K562 (cell line): ENCODE measurements around the gene GUCY1A1. TPM values are rescaled to one million over a fixed set of nuclear protein-coding genes. Genes with fewer than 3 reads are reported as not detected.

Source experiments
- ATAC-seq: fragments of 200-7000 bp; cut with Tn5 transposase; 3 replicates; pipeline ENCODE4 v1.9.1; 2020; ENCODE audit warnings: moderate library complexity
- BruUV-seq: library from RNA; stranded (reverse); fragments of 400-500 nt; replicated peaks from 2 replicates; lab custom pipeline; 2021; lab: Mats Ljungman, UMichigan
- CTCF ChIA-PET: fragments of 300-600 bp; formaldehyde crosslinking; extraction: SDS; loops from one replicate; lab custom pipeline; 2021; ENCODE audit warnings: low intra/inter-chr PET ratio; lab: Yijun Ruan, JAX
- POLR2A ChIA-PET: fragments of 300-600, 350-650 bp; sonication (Branson Sonifier 250); formaldehyde crosslinking; extraction: SDS; loops from one replicate; lab custom pipeline; 2021; ENCODE audit warnings: antibody characterized with exemption, inconsistent platforms; lab: Yijun Ruan, JAX
- DNase-seq, 4 experiments: peaks; one replicate each; pipeline versions ENCODE4 v3.0.0 to v3.0.0-alpha.2; 2011 to 2018; ENCODE audit warnings: low spot score in 3 of 4, mixed read lengths in 3 of 4; ENCODE audit errors: extremely low read depth in 1 of 4
- FAIRE-seq: peaks from 2 replicates; lab custom pipeline; 2011; peaks lifted over from hg19 to GRCh38; lab: Jason Lieb, UNC
- H2AFZ ChIP-seq: 2 replicates; pipeline ENCODE4 v1.6.0; 2011; ENCODE audit warnings: low read depth, low read length, control low read depth, inconsistent platforms
- H3K27ac ChIP-seq: fragments of 200-600 bp; 3 replicates; pipeline ENCODE4 v1.8.0; 2011; ENCODE audit warnings: low read depth, mild to moderate bottlenecking, control low read depth, inconsistent platforms, low read length, moderate library complexity, mixed read lengths; ENCODE audit errors: extremely low read depth
- H3K27me3 ChIP-seq, 2 experiments: fragments of 300-600 bp in 1 of 2; 2 replicates in 1 of 2; 3 replicates in 1 of 2; pipeline versions ENCODE4 v1.6.0 to v1.8.0; 2011; ENCODE audit warnings: inconsistent platforms in 2 of 2, low read length in 2 of 2, mild to moderate bottlenecking in 1 of 2, mixed read lengths in 1 of 2, moderate library complexity in 1 of 2; ENCODE audit not compliant: control insufficient read depth in 2 of 2, insufficient read depth in 2 of 2
- H3K36me3 ChIP-seq: fragments of 300-600 bp; 3 replicates; pipeline ENCODE4 v1.8.0; 2011; ENCODE audit warnings: mild to moderate bottlenecking, low read length, inconsistent platforms; ENCODE audit not compliant: control insufficient read depth, insufficient read depth
- H3K4me1 ChIP-seq, 2 experiments: fragments of 200-600 bp in 1 of 2; replicated peaks in 1 of 2; 2 replicates in 1 of 2; 3 replicates in 1 of 2; pipeline versions ENCODE4 v1.5.1 to v1.8.0; 2011; ENCODE audit warnings: inconsistent platforms in 2 of 2, low read length in 2 of 2, mild to moderate bottlenecking in 1 of 2, mixed read lengths in 1 of 2, moderate library complexity in 1 of 2; ENCODE audit not compliant: control insufficient read depth in 2 of 2, insufficient read depth in 2 of 2
- H3K4me2 ChIP-seq: 2 replicates; pipeline ENCODE4 v1.6.1; 2011; ENCODE audit warnings: low read length, control low read depth, inconsistent platforms, mixed read lengths; ENCODE audit not compliant: insufficient read depth
- H3K4me3 ChIP-seq: fragments of 200-600 bp; sonication (generic), shearing (Covaris generic); 2 replicates; pipeline ENCODE4 v1.5.1; 2016; ENCODE audit warnings: control low read depth, inconsistent platforms
- H3K79me2 ChIP-seq: fragments of 200-600 bp; 3 replicates; pipeline ENCODE4 v1.8.0; 2011; ENCODE audit warnings: low read length, inconsistent platforms; ENCODE audit not compliant: control insufficient read depth, insufficient read depth
- H3K9ac ChIP-seq, 2 experiments: 2 replicates each; pipeline versions ENCODE4 v1.6.0 to v1.6.1; 2011; ENCODE audit warnings: low read depth in 2 of 2, low read length in 2 of 2, control low read depth in 1 of 2, inconsistent platforms in 1 of 2, mild to moderate bottlenecking in 1 of 2, mixed read lengths in 1 of 2; ENCODE audit not compliant: insufficient read depth in 1 of 2
- H3K9me1 ChIP-seq: one replicate; pipeline ENCODE4 v1.6.0; 2011; ENCODE audit warnings: inconsistent platforms, mild to moderate bottlenecking, low read length, moderate library complexity; ENCODE audit not compliant: control insufficient read depth, insufficient read depth
- H3K9me3 ChIP-seq: replicated peaks from 2 replicates; pipeline ENCODE4 v1.5.1; 2011; ENCODE audit warnings: low read depth, low read length, inconsistent platforms; ENCODE audit not compliant: control insufficient read depth, insufficient read depth
- H4K20me1 ChIP-seq: replicated peaks from 2 replicates; pipeline ENCODE4 v1.6.1; 2011; ENCODE audit warnings: low read length, inconsistent platforms, mixed read lengths; ENCODE audit not compliant: control insufficient read depth, insufficient read depth
- GABPB2 ChIP-seq: fragments of 250-450 bp; sonication (Bioruptor Pico); conservative IDR thresholded peaks from 2 replicates; pipeline ENCODE4 v1.5.1; 2021; ENCODE audit warnings: mild to moderate bottlenecking
- HNRNPLL ChIP-seq: fragments of 200-400 bp; formaldehyde crosslinking; IDR thresholded peaks from 2 replicates; pipeline ENCODE4 v1.6.1; 2017; ENCODE audit warnings: low read length, low read depth, mild to moderate bottlenecking; ENCODE audit not compliant: poor library complexity, severe bottlenecking
- ILF3 ChIP-seq: fragments of 450-650 bp; IDR thresholded peaks from 2 replicates; pipeline ENCODE4 v1.6.1; 2018; ENCODE audit warnings: antibody characterized with exemption, mild to moderate bottlenecking, moderate library complexity, borderline replicate concordance
- ZNF766 ChIP-seq: fragments of 200-800 bp; sonication (Bioruptor generic); conservative IDR thresholded peaks from 2 replicates; pipeline ENCODE4 v1.6.1; 2016; ENCODE audit warnings: missing genetic modification characterization, missing compliant biosample characterization
- WGBS: fragments of 100-300 bp; shearing (Covaris generic); methylation state at CpG from one replicate; pipeline ENCODE4 v1.1.6; 2016; ENCODE audit warnings: low coverage, mixed read lengths; ENCODE audit not compliant: insufficient coverage; ENCODE audit errors: missing lambda C conversion rate; 5-methylcytosine and 5-hydroxymethylcytosine counted together
- in situ Hi-C: fragments of 300-500 bp; cut with MboI; formaldehyde crosslinking; loops from 4 replicates; pipeline ENCODE4 v1.15.0; 2018; ENCODE audit warnings: inconsistent platforms, mixed read lengths
- intact Hi-C: fragments of 100-400 bp; cut with micrococcal nuclease; formaldehyde crosslinking; loops from 2 replicates; pipeline ENCODE4 v1.14.2; 2022
- polyA plus RNA-seq, 8 experiments: library from polyadenylated mRNA; depleted of rRNA in 4 of 8; stranded (reverse) in 5 of 8; unstranded in 3 of 8; fragments of >200 nt; fragmentation: Nextera tagmentation in 2 of 8; fragmentation: Illumina TruSeq in 1 of 8; extraction: Ambion mirVana in 2 of 8; extraction: Trizol in 1 of 8; gene quantifications; 2 replicates each; pipeline versions ENCODE4 v1.2.1 to v1.2.3, GENCODE V29; 2011 to 2014; ENCODE audit warnings: inconsistent platforms in 1 of 8, missing spikeins in 1 of 8
- total RNA-seq, 7 experiments: library from RNA; depleted of rRNA in 6 of 7; stranded (reverse); fragments of >200 nt in 6 of 7; fragmentation: Illumina TruSeq in 2 of 7; extraction: Trizol in 2 of 7; gene quantifications; 2 replicates each; pipeline versions ENCODE4 v1.2.1 to v1.2.3, GENCODE V29; 2011 to 2021; ENCODE audit warnings: low replicate concordance in 1 of 7
- TF ChIP-seq, protein P1 (sequence below): sonication (generic); formaldehyde crosslinking; IDR thresholded peaks from 2 replicates; pipeline ENCODE4 v1.8.0; 2022; ENCODE audit warnings: mild to moderate bottlenecking, missing genetic modification reagents

GUCY1A1 gene
- total and polyA plus RNA-seq, 9 of the 15 experiments (the other 6 are each of a cell fraction or from before 2014, with no cell fraction given): not detected

DNA sequence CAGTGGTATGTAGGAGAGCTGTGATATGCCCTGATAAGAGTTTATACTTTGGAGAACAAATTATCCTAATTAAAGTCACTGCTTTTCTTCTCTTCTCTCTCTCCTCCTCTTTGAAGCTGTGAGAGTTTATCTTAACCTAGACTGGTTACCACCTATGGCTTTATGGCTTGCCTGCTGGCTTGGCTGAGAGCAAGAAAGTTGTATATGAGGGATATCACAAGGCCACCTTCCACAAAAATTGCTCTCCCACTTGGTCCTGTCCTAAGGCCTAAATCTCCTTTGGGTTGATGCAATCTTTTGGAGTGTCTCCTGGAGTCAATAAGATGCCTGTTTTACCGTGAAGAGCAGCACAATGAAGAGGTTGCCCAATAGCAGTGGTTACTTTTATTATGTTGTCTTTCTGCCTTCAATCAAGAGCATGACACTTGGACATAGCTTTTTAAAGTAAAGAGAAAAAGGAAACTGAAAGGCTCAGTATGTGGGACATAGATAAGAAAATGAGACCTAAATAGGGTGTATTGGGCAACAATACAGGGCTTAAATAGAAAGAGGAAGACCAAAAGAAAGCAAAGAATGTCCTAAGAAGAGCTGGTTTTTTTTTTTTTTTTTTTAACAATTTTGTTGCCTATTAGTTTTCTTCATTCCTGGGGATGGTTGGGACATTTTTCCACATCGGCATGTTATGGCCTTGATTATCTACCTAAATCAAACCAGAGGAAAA, 9.2 kb downstream of the GUCY1A1 start:
- FAIRE-seq: no peak
- Histone ChIP-seq H3K27ac (no peak overlapping the region), H3K4me2 (no peak overlapping the region), H3K9me1 (no peaks in the 10 kb centered on the region), H3K4me1 (no peaks in the 10 kb centered on the region), H4K20me1 (no peaks in the 10 kb centered on the region), H3K4me3 (no peak overlapping the region), H3K79me2 (no peaks in the 10 kb centered on the region), H3K9me3 (no peaks in the 10 kb centered on the region), H3K9ac (no peak overlapping the region), H3K27me3 (no peaks in the 10 kb centered on the region), H3K36me3 (no peaks in the 10 kb centered on the region), H2AFZ (no peak overlapping the region)
- no TSS peak for BruUV-seq
- intact Hi-C loops: no loop called here
- no peak for ATAC-seq
- POLR2A ChIA-PET: no interaction called here
- WGBS: 0% methylated on average over 2 of the region's 2 CpGs
- in situ Hi-C loops: no loop called here
- TF ChIP-seq HNRNPLL (no peak), ZNF766 (no peak), GABPB2 (CRISPR knock-in tag) (no peak), ILF3 (no peak)
- TF ChIP-seq, protein P1, sequence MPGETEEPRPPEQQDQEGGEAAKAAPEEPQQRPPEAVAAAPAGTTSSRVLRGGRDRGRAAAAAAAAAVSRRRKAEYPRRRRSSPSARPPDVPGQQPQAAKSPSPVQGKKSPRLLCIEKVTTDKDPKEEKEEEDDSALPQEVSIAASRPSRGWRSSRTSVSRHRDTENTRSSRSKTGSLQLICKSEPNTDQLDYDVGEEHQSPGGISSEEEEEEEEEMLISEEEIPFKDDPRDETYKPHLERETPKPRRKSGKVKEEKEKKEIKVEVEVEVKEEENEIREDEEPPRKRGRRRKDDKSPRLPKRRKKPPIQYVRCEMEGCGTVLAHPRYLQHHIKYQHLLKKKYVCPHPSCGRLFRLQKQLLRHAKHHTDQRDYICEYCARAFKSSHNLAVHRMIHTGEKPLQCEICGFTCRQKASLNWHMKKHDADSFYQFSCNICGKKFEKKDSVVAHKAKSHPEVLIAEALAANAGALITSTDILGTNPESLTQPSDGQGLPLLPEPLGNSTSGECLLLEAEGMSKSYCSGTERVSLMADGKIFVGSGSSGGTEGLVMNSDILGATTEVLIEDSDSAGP: no peak
- DNase-seq: no peak
- CTCF ChIA-PET: no interaction called here
